Raji (cell line): ENCODE measurements around the gene NPL.

ENCODE experiments used
- POLR2A ChIP-seq: IDR thresholded peaks from 2 replicates; pipeline ENCODE4 v1.6.1; 2011; ENCODE audit warnings: low read depth, low read length, control low read depth; ENCODE audit not compliant: insufficient read depth

NPL gene

DNA sequence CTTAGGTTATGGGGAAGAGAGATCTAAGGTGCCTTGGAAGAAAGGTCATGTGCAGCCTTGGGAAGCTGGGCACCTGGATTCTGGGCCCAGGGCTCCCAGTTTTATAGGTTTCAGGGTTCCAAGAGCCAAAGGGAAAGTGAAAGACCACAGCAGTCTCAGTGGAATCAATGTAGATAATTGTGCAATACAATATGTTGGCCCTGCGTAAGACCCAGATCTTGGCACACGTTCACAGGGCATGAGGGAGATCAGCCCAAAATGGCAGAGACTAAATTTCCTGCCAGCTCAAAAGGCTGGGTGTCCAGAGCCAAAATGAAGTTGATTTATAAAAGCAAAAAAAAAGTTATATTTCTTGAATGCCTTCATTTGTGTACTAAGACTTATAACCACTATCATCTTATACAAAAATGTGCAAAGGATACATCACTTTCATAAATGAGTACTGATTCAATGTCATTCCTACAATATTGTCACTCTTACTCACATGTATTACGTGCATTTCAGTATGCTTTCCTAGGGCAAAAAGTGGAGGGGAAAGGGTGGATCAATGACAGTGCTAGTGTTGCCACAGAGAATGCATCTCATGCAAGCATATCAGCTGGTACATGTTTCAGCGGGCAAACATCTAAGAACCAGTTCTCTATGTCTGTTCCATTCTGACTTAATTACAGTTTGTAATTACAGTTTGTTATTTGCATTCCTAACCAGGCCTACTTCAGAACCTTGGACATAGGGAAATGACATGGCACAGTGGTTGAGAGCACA, 22.5 kb upstream of the NPL start:
- TF ChIP-seq POLR2A: no peak

DNA sequence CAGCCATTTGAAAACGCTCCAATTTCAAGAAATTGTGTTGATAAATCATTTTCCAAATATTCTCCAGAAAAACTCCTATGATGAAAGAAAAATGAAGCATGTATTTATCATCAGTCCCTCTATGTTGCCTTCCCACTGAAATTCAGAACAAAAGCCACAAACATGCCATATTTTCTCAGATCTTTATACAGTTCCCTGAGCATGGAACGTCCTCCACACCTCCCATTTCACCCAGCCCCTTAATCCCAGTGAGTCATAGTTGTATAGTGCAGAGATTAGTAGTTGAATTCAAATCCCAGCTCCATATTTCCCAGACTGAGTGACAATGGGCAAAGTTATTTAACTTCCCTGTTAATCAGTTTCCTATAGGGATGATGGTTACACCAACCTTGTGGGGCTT, 20.6 kb upstream of the NPL start:
- no peak for TF ChIP-seq POLR2A

DNA sequence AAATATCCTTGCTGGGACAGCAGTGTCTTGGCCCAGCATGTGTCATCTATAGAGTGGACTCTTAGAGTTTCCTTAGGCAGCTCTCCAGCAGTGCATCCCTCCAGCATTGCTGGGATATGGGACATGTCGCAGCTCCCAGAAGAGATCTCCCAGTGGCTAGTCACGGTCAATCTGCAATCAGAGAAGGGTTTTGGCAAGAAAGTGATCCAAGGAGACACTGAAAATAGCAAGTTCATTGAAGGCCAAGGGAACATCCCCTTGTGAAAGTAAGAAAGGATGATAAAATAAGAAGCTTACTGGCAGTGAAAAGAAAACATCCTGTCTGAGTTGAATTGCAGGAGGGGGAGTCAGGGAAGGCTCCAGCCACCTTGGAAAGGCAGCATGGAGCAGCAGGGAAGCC, 19.3 kb upstream of the NPL start:
- no peak for TF ChIP-seq POLR2A

DNA sequence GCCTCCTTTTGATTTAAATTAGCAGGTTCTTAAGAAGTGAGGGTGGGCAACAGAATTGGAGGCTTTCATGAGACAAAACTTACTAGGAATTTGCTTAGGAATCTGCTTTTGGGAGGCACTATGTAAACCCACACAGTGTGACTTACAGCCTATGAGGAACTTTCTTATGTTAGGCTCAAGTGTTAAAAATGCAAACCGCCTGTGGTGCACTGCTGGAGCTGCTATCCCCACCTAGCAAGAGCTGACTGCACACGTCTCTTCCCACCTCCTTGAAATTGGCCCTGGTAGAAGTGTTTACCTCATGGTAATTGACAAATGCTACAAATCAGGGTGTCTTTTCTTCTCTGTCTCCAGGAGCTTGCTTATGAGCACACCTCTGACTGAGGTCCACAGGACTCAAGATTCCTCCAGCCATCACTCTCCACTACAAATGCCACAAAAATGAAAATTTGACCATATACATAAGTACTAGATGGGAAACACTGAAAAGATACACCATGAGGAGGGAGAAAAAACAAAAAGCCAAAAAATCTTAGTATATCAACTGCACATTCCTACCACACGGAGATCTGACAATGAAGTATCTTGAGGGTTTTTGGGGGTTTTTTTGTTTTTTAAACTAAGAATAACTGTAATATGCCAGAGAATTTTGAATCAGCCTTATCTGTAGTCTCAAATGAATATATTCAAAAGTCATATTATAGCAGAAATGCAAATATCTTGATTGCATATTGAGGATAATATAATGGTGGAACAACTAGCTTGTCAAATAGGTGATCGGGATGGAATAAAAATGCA, 18.2 kb upstream of the NPL start:
- no peak for TF ChIP-seq POLR2A

DNA sequence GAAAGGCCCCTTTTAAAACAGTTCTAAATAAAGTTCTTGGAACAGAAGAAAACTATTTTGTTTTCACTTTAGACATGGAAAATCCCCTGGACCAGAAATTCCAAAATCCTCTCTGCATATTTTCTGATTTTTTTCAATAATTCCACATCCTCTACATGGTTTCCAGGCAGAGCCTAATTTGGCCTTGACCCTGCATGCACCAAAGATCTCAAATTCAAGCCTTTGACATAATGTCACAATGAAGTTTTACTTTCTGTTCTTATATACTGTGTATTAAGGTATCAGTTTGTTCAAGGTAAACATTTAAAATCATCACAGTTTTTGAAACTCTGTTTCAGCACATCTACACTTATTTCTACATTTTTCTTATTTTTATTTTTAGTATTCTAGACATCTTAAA, 12.2 kb upstream of the NPL start:
- TF ChIP-seq POLR2A: no peak

DNA sequence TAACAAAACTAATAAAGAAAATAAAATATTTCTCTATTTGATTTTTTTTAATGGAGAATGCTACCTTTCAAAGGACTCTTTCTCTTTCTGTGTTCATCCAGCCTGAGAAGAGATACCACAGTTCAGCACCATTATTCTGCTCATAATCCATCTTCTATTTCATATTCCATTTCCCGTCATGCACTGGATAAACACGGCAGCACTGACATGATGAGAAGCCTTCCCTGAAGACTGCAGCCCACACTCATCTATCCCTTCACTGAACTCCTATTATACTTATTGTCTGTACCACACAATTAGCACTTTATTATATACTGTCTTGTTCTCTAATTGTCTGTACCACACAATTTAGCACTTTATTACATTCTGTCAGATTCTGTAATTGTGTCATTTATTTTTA, 10.7 kb upstream of the NPL start:
- no peak for TF ChIP-seq POLR2A

DNA sequence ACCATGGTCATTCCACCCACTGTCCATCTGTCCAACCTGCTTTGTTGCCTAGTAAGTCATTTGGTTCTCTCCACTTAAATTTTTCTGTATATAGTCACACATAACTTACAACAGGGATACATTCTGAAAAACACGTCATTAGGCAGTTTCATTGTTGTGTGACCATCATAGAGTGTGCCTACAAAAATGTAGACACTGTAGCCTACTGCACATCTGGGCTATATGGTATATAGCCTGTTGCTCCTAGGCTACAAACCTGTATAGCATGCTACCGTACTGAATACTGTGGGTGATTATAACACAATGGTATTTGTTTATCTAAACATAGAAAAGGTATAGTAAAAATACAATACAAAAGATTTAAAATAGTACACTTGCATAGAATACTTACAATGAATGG, 10.0 kb upstream of the NPL start:
- TF ChIP-seq POLR2A: no peak

DNA sequence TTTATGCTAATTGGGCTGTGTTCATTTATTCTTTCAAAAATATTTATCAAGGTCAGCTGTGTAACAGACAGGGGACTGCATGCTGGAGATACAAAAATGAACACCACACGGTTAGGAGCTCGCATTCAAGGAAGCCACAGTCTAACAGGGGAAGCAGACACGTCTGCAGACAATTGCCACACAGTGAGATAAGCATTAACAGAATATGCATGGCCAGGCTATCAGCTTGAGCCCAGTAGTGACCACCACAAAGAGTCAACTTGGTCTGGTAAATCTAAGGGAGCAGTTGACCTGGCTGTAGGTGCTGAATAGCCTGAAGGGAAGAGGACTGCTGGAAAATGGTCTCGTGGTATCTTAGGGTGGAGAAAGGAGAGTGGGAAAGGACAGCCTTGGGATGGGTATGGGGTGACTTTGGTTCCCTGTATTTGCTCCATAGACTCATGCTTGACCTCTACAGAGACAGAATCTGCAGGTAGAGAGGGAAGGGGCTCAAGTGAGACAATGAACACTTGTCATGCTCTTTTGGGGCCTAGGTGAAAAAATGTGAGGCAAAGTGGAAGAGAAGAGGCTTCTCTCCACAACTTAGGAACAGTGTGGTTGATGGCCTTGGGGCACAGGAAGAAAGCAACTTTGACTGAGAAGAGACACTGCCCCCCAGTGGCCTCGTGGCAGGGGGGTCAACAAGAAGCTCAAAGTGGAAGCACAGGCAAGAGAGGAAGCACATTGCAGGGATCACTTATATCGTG, 7.6 kb upstream of the NPL start:
- no peak for TF ChIP-seq POLR2A

DNA sequence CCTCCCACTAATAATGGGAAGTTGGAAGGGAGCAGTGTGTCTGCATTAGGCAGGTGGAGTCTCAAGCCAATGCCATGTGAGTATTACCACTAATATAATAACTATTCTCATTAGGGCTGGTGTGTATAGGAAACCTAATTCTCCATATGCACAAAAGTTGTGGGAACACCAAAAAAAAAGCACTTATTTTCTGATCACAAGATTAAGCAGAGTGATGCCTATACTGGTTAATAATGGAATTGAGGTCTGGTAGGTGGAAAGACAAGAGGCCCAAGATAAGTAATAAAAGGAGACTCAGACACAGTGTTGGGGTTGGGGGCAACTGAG, 7.0 kb upstream of the NPL start:
- no peak for TF ChIP-seq POLR2A

DNA sequence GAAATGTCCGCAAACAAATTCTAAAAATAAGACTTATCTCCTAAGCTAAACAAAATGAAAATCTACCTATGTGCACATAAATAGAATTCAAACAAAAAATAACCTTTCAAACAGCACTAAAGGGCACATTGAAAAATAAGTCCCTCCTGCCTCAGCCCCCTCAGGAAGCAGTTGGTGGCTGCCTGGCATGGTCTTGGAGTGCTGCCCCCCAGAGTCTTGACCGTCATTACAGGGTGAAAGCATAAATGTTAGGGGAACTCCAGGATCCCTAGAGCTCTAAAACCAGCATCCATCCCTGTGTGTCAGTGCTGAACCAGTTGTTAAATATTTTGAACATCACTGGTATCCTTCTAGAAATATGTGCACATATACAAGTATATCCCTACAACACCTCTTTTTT, 6.5 kb upstream of the NPL start:
- no peak for TF ChIP-seq POLR2A

DNA sequence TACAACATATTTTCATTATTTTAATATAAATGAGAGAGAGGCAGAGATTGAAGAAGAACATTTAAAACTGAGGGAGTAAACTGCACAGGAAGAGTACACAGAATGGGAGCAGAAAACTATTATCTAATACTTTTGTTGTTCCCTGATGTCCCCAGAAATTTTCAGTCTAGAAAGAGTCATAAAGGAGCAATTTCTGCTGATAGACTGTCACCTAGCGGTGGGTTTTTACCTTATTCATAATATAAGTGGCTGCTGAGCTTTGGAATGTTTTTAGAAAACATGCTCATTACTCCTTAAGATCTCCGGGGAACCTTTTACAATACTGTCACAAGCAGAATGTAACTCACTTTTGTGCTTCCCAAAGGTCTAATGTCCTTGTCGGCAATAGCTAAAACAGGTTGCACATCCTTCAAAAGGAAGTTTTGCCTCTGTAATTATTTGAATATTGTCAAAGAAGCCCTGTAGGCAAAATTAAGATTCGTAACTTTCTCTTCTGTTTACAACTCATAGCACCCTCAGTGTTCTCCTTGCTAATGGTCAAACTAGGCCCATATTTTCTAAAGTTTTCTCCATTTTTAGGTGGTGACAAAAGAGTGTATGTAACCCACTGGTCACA, 4.9 kb upstream of the NPL start:
- TF ChIP-seq POLR2A: no peak

DNA sequence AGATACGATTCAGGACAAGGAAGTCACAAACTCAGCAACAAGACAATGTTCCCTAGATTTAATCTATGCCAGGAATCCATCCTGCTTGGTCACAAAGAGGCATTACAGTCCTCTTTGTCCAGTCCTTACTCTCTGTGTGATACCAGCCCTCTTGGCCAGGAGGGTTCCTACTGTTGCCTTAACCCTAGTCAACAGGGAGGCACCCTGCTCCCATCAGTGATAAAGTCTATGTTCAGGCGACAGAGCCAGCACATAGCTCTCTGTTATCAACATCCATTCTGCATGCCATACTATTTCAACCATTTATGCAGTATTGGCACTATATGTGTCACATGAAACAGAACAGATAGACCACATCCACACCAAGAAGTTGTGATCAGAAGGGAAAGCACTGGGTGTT, 4.4 kb upstream of the NPL start:
- no peak for TF ChIP-seq POLR2A

DNA sequence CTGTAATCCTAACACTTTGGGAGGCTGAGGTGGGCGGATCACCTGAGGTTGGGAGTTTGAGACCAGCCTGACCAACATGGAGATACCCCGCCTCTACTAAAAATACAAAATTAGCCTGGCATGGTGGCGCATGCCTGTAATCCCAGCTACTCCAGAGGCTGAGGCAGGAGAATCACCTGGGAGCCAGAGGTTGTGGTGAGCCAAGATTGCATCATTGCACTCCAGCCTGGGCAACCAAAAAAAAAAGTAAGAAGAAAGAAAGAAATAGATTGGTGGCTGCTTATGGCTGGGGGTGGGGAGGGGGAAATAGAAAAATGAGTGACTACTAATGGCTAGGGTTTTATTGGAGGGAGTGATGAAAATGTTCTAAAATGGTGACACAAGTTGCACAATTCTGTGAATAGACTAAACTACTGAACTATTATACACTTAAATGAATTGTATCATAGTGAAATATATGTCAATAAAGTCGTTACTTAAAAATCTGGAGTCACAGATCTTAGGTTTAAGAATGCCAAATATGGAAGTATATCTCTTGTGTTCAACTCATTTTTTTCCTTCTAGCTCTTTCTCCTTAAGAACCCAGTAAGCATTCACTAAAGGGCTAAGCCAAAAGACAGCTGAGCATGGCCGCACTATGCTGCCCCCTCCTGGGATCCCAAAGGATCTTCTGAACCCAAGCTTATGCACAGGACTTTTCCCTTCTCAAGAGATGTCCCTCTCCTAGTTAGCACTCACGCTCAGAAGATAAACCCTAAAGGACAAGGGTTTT, 3.2 kb upstream of the NPL start:
- TF ChIP-seq POLR2A: no peak

DNA sequence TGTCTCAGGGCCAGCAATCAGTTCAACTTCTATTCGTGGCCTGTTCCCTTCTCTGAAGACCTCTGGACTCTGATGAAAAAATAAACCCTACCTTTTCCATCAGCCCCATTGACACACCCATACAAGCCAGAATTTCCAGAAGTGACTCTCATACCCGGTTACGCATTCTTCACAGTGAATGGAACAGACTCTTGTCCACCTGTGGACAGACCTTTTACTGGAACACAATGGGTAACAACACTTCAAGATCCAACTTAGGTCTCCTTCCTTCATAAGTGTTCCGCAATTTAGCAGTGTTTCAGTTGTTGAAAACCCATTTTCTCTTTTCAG, 2.6 kb upstream of the NPL start:
- no peak for TF ChIP-seq POLR2A
